ENCODE measurements around the gene NPVF. TPM values are rescaled to one million over a fixed set of nuclear protein-coding genes. Genes with fewer than 3 reads are reported as not detected.

NPVF gene
- total RNA-seq, 1 experiment from 2014 or later: not detected

GRCh38 chr7:25189197-25189596 is 39.1 kb downstream of the NPVF start:
- Histone ChIP-seq H3K4ac (ENCODE audit: low read depth, low read length) (no peak overlapping the region), H3K27me3 (ENCODE audit: insufficient read depth, low read length) (no peaks in the 10 kb centered on the region), H3K23ac (ENCODE audit: insufficient read length, low read depth, low read length) (no peak overlapping the region), H3K79me1 (ENCODE audit: insufficient read depth, low read depth, low read length, poor library complexity, severe bottlenecking) (no peaks in the 10 kb centered on the region), H4K5ac (ENCODE audit: insufficient read length, low read depth, low read length) (no peak overlapping the region), H3K18ac (ENCODE audit: insufficient read length, low read depth, low read length) (no peak overlapping the region), H3T11ph (ENCODE audit: low read length) (no peak overlapping the region), H3K14ac (ENCODE audit: insufficient read depth, low read length) (no peak overlapping the region), H2BK15ac (ENCODE audit: low read depth, low read length) (no peak overlapping the region), H2AK5ac (ENCODE audit: insufficient read length, low read length) (no peak overlapping the region), H2BK20ac (ENCODE audit: low read depth, low read length, poor library complexity, severe bottlenecking) (no peak overlapping the region), H3K79me2 (ENCODE audit: insufficient read depth, low read length) (no peaks in the 10 kb centered on the region), H4K8ac (replicated peaks; ENCODE audit: insufficient read length, low read depth, low read length) (no peak overlapping the region), H2BK120ac (ENCODE audit: low read depth, low read length, poor library complexity, severe bottlenecking) (no peak overlapping the region), H3K9me3 (ENCODE audit: control insufficient read depth, low read depth, low read length) (no peaks in the 10 kb centered on the region), H3K9ac (ENCODE audit: extremely low read depth, insufficient read length, low read length) (no peak overlapping the region), H4K20me1 (ENCODE audit: control insufficient read depth, insufficient read depth, insufficient read length) (no peaks in the 10 kb centered on the region), H3K4me2 (ENCODE audit: insufficient read depth, insufficient read length, low read length) (no peak overlapping the region), H2BK12ac (ENCODE audit: insufficient read length, low read depth, low read length) (no peak overlapping the region), H3K56ac (ENCODE audit: insufficient read length, low read depth, low read length) (no peak overlapping the region), H2BK5ac (ENCODE audit: insufficient read length, low read length) (no peak overlapping the region), H4K91ac (ENCODE audit: insufficient read length, low read depth, low read length) (no peak overlapping the region), H3K4me1 (ENCODE audit: insufficient read depth, low read length) (no peaks in the 10 kb centered on the region), H2AFZ (ENCODE audit: low read length) (no peak overlapping the region), H3K23me2 (ENCODE audit: insufficient read length, low read depth, low read length, poor library complexity, severe bottlenecking) (no peaks in the 10 kb centered on the region), H3K27ac (ENCODE audit: insufficient read length, low read depth, low read length) (no peak overlapping the region)
- no peak for TF ChIP-seq CTCF (conservative IDR thresholded peaks at IDR 0.05)
- DNase-seq: no peak
- Mint-ChIP-seq H3K36me3 (ENCODE audit: insufficient read depth in 1 of 3, low read depth in 3 of 3) (peaks cover 0 to 10% (median 1%) of the 10 kb centered on the region in 3 experiments; a peak in 1 of 7 replicates), H3K27ac (no peak overlapping the region), H3K27me3 (ENCODE audit: low read depth) (peaks cover 2% of the 10 kb centered on the region), H3K4me1 (peaks cover 6 to 7% of the 10 kb centered on the region in 2 experiments; a peak in 3 of 4 replicates), H3K4me3 (no peak overlapping the region), H3K9me3 (peaks cover 3 to 5% of the 10 kb centered on the region in 2 experiments; a peak in 3 of 5 replicates)
- WGBS (ENCODE audit: extremely low coverage, insufficient read length, low lambda C conversion rate): no CpG with 5 or more reads among the region's 6 CpGs
